ENCODE results near the gene HSD11B2. TPM values are rescaled to one million over a fixed set of nuclear protein-coding genes. Genes with fewer than 3 reads are reported as not detected.

The HSD11B2 gene
- total and polyA plus RNA-seq, 2 of the 8 experiments (the other 6 are each of a cell fraction or from before 2014, with no cell fraction given), result 28.7 to 32.9 TPM

GRCh38 chr16:67442581-67443255 is 11.8 kb downstream of the HSD11B2 start:
- POLR2A ChIA-PET (ENCODE audit: partially characterized antibody), result interaction anchor here (0.8 to 8.5 kb wide), 2 partner anchors 9 to 14 kb away, joined by 4 to 67 read pairs; partner anchors contain the start of gene HSD11B2
- no peak overlapping the region for H2BK20ac ChIP-seq (ENCODE audit: low read length)
- no peak overlapping the region for H4K91ac ChIP-seq (replicated peaks; ENCODE audit: insufficient read length, low read length)
- no peak overlapping the region for H3K27ac ChIP-seq (ENCODE audit: low read depth, low read length)
- H3K18ac ChIP-seq (ENCODE audit: extremely low read depth, low read length), result no peak overlapping the region
- H2AK5ac ChIP-seq (ENCODE audit: low read depth, low read length), result no peak overlapping the region
- no peak for FAIRE-seq
- H3K4me2 ChIP-seq (ENCODE audit: insufficient read depth in 1 of 2, low read depth in 2 of 2, low read length in 2 of 2), result no peak overlapping the region
- H4K8ac ChIP-seq (ENCODE audit: extremely low read depth, insufficient read depth, low read length), result no peak overlapping the region; the same call in 1 of the 2 replicates
- no peak for TF ChIP-seq ZNF274 (IDR thresholded peaks at IDR 0.05; ENCODE audit: borderline replicate concordance, extremely low read depth, low read length)
- no peak for TF ChIP-seq POLR2AphosphoS5 (IDR thresholded peaks at IDR 0.05; ENCODE audit: low read depth, low read length)
- no peak for TF ChIP-seq POLR2A (IDR thresholded peaks at IDR 0.05; ENCODE audit: control extremely low read depth in 1 of 2, low read depth in 2 of 2, low read length in 2 of 2)
- H3K4ac ChIP-seq (replicated peaks; ENCODE audit: insufficient read length, low read depth, low read length), result no peak overlapping the region
- no peak for DNase-seq (ENCODE audit: low read depth in 1 of 2, low spot score in 2 of 2)
- H2BK12ac ChIP-seq (ENCODE audit: low read depth, low read length), result no peak overlapping the region
- H3K23me2 ChIP-seq (ENCODE audit: low read depth, low read length), result no peaks in the 10 kb centered on the region
- H4K5ac ChIP-seq (ENCODE audit: insufficient read length, low read depth, low read length), result no peak overlapping the region
- no peak overlapping the region for H3K56ac ChIP-seq (replicated peaks; ENCODE audit: insufficient read length, low read depth, low read length)
- no peak overlapping the region for H3K4me3 ChIP-seq (ENCODE audit: extremely low read depth in 1 of 4, insufficient read depth in 2 of 4, low read depth in 3 of 4, low read length in 4 of 4)
- no peak overlapping the region for H3K9ac ChIP-seq (replicated peaks in 1 of 4; ENCODE audit: extremely low read depth in 1 of 4, low read depth in 3 of 4, low read length in 3 of 4)
- no peaks in the 10 kb centered on the region; the same call in none of the 2 replicates for H3K79me1 ChIP-seq (ENCODE audit: low read depth, low read length)
- no peak overlapping the region for H2BK15ac ChIP-seq (ENCODE audit: low read length)
- no peak overlapping the region for H3K23ac ChIP-seq (ENCODE audit: insufficient read length)
- H3K79me2 ChIP-seq (ENCODE audit: control insufficient read depth in 1 of 2, insufficient read depth in 2 of 2, low read length in 2 of 2), result no peaks in the 10 kb centered on the region
- no peak overlapping the region; the same call in 1 of the 2 replicates for H2BK5ac ChIP-seq (ENCODE audit: low read depth, low read length)
- H3K14ac ChIP-seq (ENCODE audit: insufficient read length), result no peak overlapping the region
- peaks cover 0 to 1% of the 10 kb centered on the region in 2 experiments; a peak in 1 of 4 replicates for H3K9me3 ChIP-seq (ENCODE audit: insufficient read depth in 2 of 2, low read depth in 1 of 2, low read length in 1 of 2)
- no peak overlapping the region for H2AFZ ChIP-seq (ENCODE audit: low read length)
- peaks cover 0 to 8% (median 4%) of the 10 kb centered on the region in 4 experiments; a peak in 5 of 7 replicates for H3K4me1 ChIP-seq (replicated peaks in 1 of 4; ENCODE audit: control insufficient read depth in 3 of 4, insufficient read depth in 4 of 4, low read length in 3 of 4)
- H4K20me1 ChIP-seq (replicated peaks in 1 of 2; ENCODE audit: control insufficient read depth in 1 of 2, insufficient read depth in 2 of 2, low read length in 2 of 2), result peaks cover 2 to 8% of the 10 kb centered on the region in 2 experiments
- no peaks in the 10 kb centered on the region for H3K27me3 ChIP-seq (replicated peaks in 1 of 4; ENCODE audit: control insufficient read depth in 3 of 4, extremely low read depth in 1 of 4, insufficient read depth in 3 of 4, low read length in 3 of 4)
- H2BK120ac ChIP-seq (replicated peaks; ENCODE audit: low read depth, low read length), result no peak overlapping the region
- H3K36me3 ChIP-seq (ENCODE audit: control insufficient read depth in 2 of 4, insufficient read depth in 4 of 4, low read length in 3 of 4), result peaks cover 0 to 9% (median 5%) of the 10 kb centered on the region in 4 experiments; a peak in 5 of 8 replicates
- CTCF ChIA-PET (ENCODE audit: partially characterized antibody), result interaction anchor here (1.2 to 28.6 kb wide), 11 partner anchors 1 to 160 kb away, joined by 3 to 683 read pairs (median 7); partner anchors contain the start of genes HSD11B2 and ZDHHC1
- WGBS, 2 experiments (ENCODE audit: extremely low coverage in 1 of 2, insufficient coverage in 1 of 2, insufficient read length in 1 of 2, insufficient replicate concordance in 2 of 2, low coverage in 1 of 2, low lambda C conversion rate in 2 of 2, missing lambda C conversion rate in 1 of 2), result 93% methylated on average over 13 of the region's 13 CpGs; no CpG with 5 or more reads in 1 of the 2 experiments
